Measurements from ENCODE around the gene ARHGAP8. TPM values are rescaled to one million over a fixed set of nuclear protein-coding genes. Genes with fewer than 3 reads are reported as not detected.

Gene ARHGAP8
- total and polyA plus RNA-seq, 2 of the 13 experiments (the other 11 are each of a cell fraction or from before 2014, with no cell fraction given), result 0.07 TPM; not detected in 1

DNA sequence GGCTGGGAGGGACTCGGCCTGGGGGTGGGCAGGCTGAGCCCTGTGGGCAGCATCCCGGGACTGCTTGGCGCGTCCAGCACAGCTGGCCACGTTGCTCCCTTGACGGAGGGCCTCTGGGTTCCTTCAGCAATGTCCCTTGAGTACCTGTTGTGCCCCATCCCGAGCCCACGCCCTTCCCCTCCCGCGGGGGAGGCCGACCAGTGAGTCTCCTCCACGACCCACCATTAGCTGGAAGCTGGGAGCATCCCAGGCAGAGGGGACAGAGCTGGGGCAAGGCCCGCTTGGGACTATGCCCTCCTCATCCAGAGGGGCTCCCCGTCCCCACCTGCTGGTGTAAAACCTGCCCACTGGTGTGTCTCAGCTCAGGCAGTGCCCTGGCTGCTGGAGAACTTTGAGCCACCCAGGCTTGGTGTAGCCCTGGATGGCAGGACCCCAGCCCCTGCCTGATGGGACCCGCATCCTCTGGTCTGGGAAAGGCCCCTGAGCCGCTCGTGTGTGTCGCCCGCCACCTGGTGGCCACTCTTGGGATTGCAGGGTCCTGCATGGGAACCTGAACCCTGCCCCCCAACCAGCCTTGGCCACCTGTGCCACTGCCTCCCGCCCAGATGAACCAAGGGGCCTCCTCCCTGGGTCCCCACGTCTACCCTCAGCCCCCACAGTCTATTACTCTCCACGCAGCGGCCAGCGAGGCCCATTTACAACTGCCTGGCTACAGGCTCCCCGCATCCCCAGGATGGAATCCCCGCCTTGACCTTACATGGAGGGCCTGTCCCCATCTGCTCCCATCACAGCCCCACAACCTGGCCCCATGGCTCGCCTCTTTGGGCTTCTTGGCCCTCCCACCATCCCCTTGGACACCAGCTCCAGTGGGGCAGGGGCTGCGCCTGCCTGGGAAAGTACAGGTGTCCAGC, 16.6 kb upstream of the ARHGAP8 start (continued):
- TF ChIP-seq, protein P1, sequence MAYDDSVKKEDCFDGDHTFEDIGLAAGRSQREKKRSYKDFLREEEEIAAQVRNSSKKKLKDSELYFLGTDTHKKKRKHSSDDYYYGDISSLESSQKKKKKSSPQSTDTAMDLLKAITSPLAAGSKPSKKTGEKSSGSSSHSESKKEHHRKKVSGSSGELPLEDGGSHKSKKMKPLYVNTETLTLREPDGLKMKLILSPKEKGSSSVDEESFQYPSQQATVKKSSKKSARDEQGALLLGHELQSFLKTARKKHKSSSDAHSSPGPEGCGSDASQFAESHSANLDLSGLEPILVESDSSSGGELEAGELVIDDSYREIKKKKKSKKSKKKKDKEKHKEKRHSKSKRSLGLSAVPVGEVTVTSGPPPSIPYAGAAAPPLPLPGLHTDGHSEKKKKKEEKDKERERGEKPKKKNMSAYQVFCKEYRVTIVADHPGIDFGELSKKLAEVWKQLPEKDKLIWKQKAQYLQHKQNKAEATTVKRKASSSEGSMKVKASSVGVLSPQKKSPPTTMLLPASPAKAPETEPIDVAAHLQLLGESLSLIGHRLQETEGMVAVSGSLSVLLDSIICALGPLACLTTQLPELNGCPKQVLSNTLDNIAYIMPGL (CRISPR knock-in tag; IDR thresholded peaks at IDR 0.05; ENCODE audit: borderline replicate concordance in 1 of 2, low read depth in 1 of 2), result no peak
- no peak for TF ChIP-seq ADNP (CRISPR knock-in tag; IDR thresholded peaks at IDR 0.05)
- TF ChIP-seq ZBTB21 (CRISPR knock-in tag; IDR thresholded peaks at IDR 0.05), result no peak
- TF ChIP-seq, protein P2, sequence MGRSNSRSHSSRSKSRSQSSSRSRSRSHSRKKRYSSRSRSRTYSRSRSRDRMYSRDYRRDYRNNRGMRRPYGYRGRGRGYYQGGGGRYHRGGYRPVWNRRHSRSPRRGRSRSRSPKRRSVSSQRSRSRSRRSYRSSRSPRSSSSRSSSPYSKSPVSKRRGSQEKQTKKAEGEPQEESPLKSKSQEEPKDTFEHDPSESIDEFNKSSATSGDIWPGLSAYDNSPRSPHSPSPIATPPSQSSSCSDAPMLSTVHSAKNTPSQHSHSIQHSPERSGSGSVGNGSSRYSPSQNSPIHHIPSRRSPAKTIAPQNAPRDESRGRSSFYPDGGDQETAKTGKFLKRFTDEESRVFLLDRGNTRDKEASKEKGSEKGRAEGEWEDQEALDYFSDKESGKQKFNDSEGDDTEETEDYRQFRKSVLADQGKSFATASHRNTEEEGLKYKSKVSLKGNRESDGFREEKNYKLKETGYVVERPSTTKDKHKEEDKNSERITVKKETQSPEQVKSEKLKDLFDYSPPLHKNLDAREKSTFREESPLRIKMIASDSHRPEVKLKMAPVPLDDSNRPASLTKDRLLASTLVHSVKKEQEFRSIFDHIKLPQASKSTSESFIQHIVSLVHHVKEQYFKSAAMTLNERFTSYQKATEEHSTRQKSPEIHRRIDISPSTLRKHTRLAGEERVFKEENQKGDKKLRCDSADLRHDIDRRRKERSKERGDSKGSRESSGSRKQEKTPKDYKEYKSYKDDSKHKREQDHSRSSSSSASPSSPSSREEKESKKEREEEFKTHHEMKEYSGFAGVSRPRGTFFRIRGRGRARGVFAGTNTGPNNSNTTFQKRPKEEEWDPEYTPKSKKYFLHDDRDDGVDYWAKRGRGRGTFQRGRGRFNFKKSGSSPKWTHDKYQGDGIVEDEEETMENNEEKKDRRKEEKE (IDR thresholded peaks at IDR 0.05), result no peak
- TF ChIP-seq ZNF747 (CRISPR knock-in tag; IDR thresholded peaks at IDR 0.05; ENCODE audit: borderline replicate concordance), result no peak
- TF ChIP-seq ARNTL (CRISPR knock-in tag; IDR thresholded peaks at IDR 0.05), result no peak
- no peak for TF ChIP-seq PATZ1 (CRISPR knock-in tag; IDR thresholded peaks at IDR 0.05)
- TF ChIP-seq, protein P3, sequence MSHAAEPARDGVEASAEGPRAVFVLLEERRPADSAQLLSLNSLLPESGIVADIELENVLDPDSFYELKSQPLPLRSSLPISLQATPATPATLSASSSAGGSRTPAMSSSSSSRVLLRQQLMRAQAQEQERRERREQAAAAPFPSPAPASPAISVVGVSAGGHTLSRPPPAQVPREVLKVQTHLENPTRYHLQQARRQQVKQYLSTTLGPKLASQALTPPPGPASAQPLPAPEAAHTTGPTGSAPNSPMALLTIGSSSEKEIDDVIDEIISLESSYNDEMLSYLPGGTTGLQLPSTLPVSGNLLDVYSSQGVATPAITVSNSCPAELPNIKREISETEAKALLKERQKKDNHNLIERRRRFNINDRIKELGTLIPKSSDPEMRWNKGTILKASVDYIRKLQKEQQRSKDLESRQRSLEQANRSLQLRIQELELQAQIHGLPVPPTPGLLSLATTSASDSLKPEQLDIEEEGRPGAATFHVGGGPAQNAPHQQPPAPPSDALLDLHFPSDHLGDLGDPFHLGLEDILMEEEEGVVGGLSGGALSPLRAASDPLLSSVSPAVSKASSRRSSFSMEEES (CRISPR knock-in tag; IDR thresholded peaks at IDR 0.05), result no peak
- TF ChIP-seq ZNF7 (CRISPR knock-in tag; IDR thresholded peaks at IDR 0.05), result no peak
- no peak for TF ChIP-seq ZNF564 (CRISPR knock-in tag; IDR thresholded peaks at IDR 0.05)
- no peak for TF ChIP-seq IRF9 (CRISPR knock-in tag; IDR thresholded peaks at IDR 0.05; ENCODE audit: borderline replicate concordance)
- no peak for TF ChIP-seq ZNF225 (CRISPR knock-in tag; IDR thresholded peaks at IDR 0.05)
- TF ChIP-seq, protein P4, sequence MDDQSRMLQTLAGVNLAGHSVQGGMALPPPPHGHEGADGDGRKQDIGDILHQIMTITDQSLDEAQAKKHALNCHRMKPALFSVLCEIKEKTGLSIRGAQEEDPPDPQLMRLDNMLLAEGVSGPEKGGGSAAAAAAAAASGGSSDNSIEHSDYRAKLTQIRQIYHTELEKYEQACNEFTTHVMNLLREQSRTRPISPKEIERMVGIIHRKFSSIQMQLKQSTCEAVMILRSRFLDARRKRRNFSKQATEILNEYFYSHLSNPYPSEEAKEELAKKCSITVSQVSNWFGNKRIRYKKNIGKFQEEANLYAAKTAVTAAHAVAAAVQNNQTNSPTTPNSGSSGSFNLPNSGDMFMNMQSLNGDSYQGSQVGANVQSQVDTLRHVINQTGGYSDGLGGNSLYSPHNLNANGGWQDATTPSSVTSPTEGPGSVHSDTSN (CRISPR knock-in tag; IDR thresholded peaks at IDR 0.05; ENCODE audit: borderline replicate concordance), result no peak
- TF ChIP-seq BRD4 (CRISPR knock-in tag; IDR thresholded peaks at IDR 0.05), result no peak
- TF ChIP-seq SNAI1 (CRISPR knock-in tag; IDR thresholded peaks at IDR 0.05; ENCODE audit: borderline replicate concordance), result no peak
- no peak for TF ChIP-seq FOXP1 (IDR thresholded peaks at IDR 0.05)
- no peak for TF ChIP-seq FOXP1 (CRISPR knock-in tag; IDR thresholded peaks at IDR 0.05)
- TF ChIP-seq, protein P5, sequence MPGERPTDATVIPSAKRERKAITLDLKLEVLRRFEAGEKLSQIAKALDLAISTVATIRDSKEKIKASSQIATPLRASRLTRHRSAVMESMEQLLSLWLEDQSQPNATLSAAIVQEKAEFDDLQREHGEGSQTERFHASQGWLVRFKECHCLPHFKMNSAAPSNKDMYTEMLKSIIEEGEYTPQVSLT (CRISPR knock-in tag; IDR thresholded peaks at IDR 0.05; ENCODE audit: borderline replicate concordance, low read depth), result no peak
